NAMALWA (cell line): ENCODE results near the gene CT47A7.
"Not testable (repeated sequence)": the region's sequence is repeated elsewhere in the genome, so short reads cannot be mapped to it uniquely, and the experiment has no call there.

ENCODE experiments used
- DNase-seq: peaks from one replicate; pipeline ENCODE4 v3.0.0-alpha.2; 2015; ENCODE audit warnings: low spot score

CT47A7 gene

DNA sequence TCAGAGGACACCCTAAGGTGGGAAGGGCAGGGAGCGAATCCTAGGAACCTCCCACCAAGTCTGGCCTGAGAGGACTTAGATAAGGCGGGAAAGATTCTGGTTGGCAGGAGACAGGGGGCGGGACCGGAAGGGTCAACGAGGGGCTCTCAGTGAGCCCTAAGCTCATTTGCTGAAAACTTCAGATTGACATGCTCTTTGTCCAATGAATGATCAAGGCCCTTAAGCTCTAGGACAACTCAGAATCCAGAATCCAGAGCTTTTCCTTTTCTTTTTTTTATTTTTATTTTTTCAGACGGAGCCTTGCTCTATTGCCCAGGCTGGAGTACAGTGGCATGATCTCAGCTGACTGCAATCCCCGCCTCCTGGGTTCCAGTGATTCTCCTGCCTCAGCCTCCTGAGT lies at the start of gene CT47A7:
Gene CT47A7, minus strand, starts transcription at position 101 of the 400 bp plus-strand sequence. CDS start 255 bp downstream, outside the sequence.
- DNase-seq = not testable (repeated sequence)

DNA sequence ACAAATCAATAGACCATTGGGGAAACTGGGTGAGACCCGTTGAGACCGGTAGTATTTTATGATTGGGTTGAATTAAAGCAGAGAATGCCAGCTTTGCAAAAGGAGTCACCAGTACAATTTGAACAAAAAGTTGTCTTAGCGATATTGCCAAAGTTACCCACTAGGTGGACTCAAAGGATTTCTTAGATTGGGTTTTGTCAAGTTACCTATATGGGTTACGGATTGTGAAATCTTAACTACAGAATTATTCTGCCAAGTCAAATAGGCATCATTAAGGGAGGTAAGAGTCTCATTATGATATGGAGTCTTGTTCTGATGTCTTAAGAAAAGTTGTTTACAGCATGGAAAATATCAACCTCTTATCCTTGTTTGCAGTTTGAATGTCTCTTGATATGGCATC lies 44.2 kb upstream of the CT47A7 start:
- peak; percentile 38 for DNase-seq

GRCh38 chrX:120999413-120999812 lies 43.0 kb upstream of the CT47A7 start:
- DNase-seq = no peak

DNA sequence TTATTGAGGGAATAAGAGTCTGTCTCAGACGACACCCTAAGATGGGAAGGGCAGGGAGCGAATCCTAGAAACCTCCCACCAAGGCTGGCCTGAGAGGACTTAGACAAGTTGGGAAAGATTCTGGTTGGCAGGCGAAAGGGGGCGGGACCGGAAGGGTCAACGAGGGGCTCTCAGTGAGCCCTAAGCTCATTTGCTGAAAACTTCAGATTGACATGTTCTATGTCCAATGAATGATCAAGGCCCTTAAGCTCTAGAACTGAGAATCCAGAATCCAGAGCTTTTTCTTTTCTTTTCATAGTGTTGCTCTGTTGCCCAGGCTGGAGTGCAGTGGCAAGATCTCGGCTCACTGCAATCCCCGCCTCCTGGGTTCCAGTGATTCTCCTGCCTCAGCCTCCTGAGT lies 29.3 kb upstream of the CT47A7 start, which contains the start of gene CT47A1:
Gene CT47A1, minus strand, starts transcription at position 101 of the 400 bp plus-strand sequence. CDS start 231 bp downstream, outside the sequence.
- DNase-seq = not testable (repeated sequence)
